ENCODE measurements around the gene PRX. TPM values are rescaled to one million over a fixed set of nuclear protein-coding genes. Genes with fewer than 3 reads are reported as not detected.
A peak's percentile ranks its signal among the peaks of the same experiment; 100 is the strongest.

Gene PRX
- total and polyA plus RNA-seq, 2 of the 13 experiments (the other 11 are each of a cell fraction or from before 2014, with no cell fraction given): 0.66 TPM

DNA sequence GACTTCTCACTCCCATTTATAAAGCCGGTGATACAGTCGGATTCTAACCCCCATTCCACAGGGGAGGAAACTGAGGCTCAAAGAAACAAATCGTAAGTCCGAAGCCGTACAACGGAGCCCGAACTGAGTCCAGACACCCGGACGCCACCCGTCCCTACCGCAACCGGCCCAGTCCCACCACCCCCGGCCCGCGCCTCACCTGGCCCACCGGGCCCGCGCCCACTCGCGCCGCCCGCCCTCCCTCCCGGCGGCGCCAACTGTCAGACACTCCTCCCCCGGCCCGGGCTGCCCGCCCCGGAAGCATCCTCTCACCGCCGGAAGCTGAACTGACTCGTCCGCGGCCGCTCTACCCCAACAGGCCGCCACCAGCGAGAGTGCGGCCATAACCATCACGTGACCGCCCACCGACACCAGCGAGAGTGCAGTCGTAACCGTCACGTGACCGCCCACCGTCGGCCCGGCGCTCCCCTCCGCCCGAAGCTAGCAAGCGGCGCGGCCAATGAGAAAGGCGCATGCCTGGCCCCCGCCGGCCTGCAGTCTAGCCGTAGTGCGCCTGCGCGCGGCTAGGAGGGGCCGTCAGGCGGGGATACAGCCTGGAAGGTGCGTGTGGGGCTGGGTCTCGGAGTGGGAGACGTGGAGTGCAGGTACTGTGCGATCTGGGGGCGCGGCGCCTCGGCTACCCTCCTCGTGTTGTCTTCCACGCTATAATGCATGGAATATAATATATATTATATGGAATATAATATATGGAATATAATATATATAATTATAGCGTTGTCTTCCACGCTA lies 64.9 kb downstream of the PRX start, which contains the start of the genes C19orf47 and PLD3 (continued):
- TF ChIP-seq ZBTB10 (CRISPR knock-in tag; IDR thresholded peaks at IDR 0.05; ENCODE audit: borderline replicate concordance) (no peak), ZNF143 (CRISPR knock-in tag; IDR thresholded peaks at IDR 0.05) (peak; percentile 64; the same call in 1 of the 2 replicates), STAT6 (CRISPR knock-in tag; IDR thresholded peaks at IDR 0.05; ENCODE audit: borderline replicate concordance) (no peak), GPN1 (CRISPR knock-in tag; IDR thresholded peaks at IDR 0.05; ENCODE audit: borderline replicate concordance) (no peak), ZC3H13 (CRISPR knock-in tag; IDR thresholded peaks at IDR 0.05) (peak; percentile 62; the same call in 1 of the 2 replicates), HOXA7 (CRISPR knock-in tag; IDR thresholded peaks at IDR 0.05) (no peak), MTA1 (CRISPR knock-in tag; IDR thresholded peaks at IDR 0.05; ENCODE audit: borderline replicate concordance) (0 out of 2 replicates have a peak, but pooled peaks have one; percentile 37), CREM (IDR thresholded peaks at IDR 0.05) (peak; percentile 63), CREM (CRISPR knock-in tag; IDR thresholded peaks at IDR 0.05) (no peak), PLSCR1 (CRISPR knock-in tag; IDR thresholded peaks at IDR 0.05; ENCODE audit: borderline replicate concordance) (no peak)
- TF ChIP-seq, protein P1, sequence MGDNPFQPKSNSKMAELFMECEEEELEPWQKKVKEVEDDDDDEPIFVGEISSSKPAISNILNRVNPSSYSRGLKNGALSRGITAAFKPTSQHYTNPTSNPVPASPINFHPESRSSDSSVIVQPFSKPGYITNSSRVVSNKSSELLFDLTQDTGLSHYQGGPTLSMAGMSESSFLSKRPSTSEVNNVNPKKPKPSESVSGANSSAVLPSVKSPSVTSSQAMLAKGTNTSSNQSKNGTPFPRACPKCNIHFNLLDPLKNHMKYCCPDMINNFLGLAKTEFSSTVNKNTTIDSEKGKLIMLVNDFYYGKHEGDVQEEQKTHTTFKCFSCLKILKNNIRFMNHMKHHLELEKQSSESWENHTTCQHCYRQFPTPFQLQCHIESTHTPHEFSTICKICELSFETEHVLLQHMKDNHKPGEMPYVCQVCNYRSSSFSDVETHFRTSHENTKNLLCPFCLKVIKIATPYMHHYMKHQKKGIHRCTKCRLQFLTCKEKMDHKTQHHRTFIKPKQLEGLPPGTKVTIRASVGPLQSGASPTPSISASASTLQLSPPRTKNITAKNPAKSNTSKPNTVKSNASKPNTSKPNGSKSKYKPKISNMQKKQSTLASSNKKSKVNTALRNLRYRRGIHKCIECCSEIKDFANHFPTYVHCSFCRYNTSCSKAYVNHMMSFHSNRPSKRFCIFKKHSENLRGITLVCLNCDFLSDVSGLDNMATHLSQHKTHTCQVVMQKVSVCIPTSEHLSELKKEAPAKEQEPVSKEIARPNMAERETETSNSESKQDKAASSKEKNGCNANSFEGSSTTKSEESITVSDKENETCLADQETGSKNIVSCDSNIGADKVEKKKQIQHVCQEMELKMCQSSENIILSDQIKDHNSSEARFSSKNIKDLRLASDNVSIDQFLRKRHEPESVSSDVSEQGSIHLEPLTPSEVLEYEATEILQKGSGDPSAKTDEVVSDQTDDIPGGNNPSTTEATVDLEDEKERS (CRISPR knock-in tag; IDR thresholded peaks at IDR 0.05): no peak
- TF ChIP-seq, protein P2, sequence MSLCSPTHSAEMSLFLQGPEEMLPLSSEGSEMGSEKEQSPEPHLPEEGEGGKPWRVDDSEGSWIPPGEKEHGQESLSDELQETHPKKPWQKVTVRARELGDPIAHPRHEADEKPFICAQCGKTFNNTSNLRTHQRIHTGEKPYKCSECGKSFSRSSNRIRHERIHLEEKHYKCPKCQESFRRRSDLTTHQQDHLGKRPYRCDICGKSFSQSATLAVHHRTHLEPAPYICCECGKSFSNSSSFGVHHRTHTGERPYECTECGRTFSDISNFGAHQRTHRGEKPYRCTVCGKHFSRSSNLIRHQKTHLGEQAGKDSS (CRISPR knock-in tag; IDR thresholded peaks at IDR 0.05; ENCODE audit: borderline replicate concordance, low read depth): no peak
- TF ChIP-seq, protein P3, sequence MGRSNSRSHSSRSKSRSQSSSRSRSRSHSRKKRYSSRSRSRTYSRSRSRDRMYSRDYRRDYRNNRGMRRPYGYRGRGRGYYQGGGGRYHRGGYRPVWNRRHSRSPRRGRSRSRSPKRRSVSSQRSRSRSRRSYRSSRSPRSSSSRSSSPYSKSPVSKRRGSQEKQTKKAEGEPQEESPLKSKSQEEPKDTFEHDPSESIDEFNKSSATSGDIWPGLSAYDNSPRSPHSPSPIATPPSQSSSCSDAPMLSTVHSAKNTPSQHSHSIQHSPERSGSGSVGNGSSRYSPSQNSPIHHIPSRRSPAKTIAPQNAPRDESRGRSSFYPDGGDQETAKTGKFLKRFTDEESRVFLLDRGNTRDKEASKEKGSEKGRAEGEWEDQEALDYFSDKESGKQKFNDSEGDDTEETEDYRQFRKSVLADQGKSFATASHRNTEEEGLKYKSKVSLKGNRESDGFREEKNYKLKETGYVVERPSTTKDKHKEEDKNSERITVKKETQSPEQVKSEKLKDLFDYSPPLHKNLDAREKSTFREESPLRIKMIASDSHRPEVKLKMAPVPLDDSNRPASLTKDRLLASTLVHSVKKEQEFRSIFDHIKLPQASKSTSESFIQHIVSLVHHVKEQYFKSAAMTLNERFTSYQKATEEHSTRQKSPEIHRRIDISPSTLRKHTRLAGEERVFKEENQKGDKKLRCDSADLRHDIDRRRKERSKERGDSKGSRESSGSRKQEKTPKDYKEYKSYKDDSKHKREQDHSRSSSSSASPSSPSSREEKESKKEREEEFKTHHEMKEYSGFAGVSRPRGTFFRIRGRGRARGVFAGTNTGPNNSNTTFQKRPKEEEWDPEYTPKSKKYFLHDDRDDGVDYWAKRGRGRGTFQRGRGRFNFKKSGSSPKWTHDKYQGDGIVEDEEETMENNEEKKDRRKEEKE (IDR thresholded peaks at IDR 0.05): no peak
- TF ChIP-seq, protein P4, sequence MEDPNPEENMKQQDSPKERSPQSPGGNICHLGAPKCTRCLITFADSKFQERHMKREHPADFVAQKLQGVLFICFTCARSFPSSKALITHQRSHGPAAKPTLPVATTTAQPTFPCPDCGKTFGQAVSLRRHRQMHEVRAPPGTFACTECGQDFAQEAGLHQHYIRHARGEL (CRISPR knock-in tag; IDR thresholded peaks at IDR 0.05): no peak

All from HepG2 (cell line).